Dendritic cell treated with granulocyte-macrophage colony-stimulating factor and Interleukin-4, amounts not matched to agents 40 ng/mL and 50 ng/mL, for 4 days (primary cell): Measurements from ENCODE around the gene LGALS9.
"Not testable (repeated sequence)": the region's sequence is repeated elsewhere in the genome, so short reads cannot be mapped to it uniquely, and the experiment has no call there.

ENCODE experiments used
- H3K27ac Mint-ChIP-seq: one replicate; pipeline ENCODE4 v1.8.0; 2022; ENCODE audit warnings: mild to moderate bottlenecking, mixed read lengths
- H3K27me3 Mint-ChIP-seq: one replicate; pipeline ENCODE4 v1.8.0; 2022; ENCODE audit warnings: mild to moderate bottlenecking, mixed read lengths
- H3K36me3 Mint-ChIP-seq: one replicate; pipeline ENCODE4 v1.8.0; 2022; ENCODE audit warnings: low read depth, mixed read lengths
- H3K4me1 Mint-ChIP-seq: one replicate; pipeline ENCODE4 v1.8.0; 2022; ENCODE audit warnings: low read depth, mixed read lengths
- H3K4me3 Mint-ChIP-seq: one replicate; pipeline ENCODE4 v1.8.0; 2022; ENCODE audit warnings: mild to moderate bottlenecking, moderate library complexity, mixed read lengths
- H3K9me3 Mint-ChIP-seq: one replicate; pipeline ENCODE4 v1.8.0; 2022; ENCODE audit warnings: mixed read lengths
- intact Hi-C: fragments of 100-400 bp; cut with micrococcal nuclease; formaldehyde crosslinking; loops from one replicate; pipeline ENCODE4 v1.15.0; 2022

LGALS9 gene

DNA sequence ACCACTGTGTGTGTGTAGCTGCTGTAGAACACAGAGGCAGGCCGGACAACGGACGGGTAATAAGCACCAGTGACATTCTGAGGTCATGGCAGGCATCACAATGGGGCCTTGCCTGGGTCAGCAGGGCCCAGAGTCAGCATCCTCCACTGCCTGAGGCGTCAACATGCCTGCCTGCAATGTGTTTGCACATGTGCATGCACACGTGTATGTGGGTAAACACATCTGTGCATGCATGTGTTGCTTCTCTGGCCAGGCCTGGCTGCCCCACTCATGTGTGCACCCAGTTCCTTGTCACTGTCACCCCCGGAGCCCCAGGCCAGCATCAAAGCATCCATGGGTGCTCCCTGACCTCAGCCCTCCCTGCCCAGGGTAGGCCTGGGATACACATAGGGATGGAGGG is 43.3 kb downstream of the LGALS9 start:
- Mint-ChIP-seq H3K27me3 (no peaks in the 10 kb centered on the region), H3K9me3 (no peaks in the 10 kb centered on the region), H3K4me1 (no peaks in the 10 kb centered on the region), H3K4me3 (no peak overlapping the region), H3K27ac (no peak overlapping the region), H3K36me3 (no peaks in the 10 kb centered on the region)
- intact Hi-C loops, result no loop called here

GRCh38 chr17:27677191-27677590 is 46.2 kb downstream of the LGALS9 start:
- H3K36me3 Mint-ChIP-seq, result no peaks in the 10 kb centered on the region
- intact Hi-C loops, result no loop called here
- no peak overlapping the region for H3K4me3 Mint-ChIP-seq
- H3K27me3 Mint-ChIP-seq, result peaks cover 2% of the 10 kb centered on the region
- no peaks in the 10 kb centered on the region for H3K4me1 Mint-ChIP-seq
- H3K9me3 Mint-ChIP-seq, result no peaks in the 10 kb centered on the region
- H3K27ac Mint-ChIP-seq, result no peak overlapping the region

- H3K36me3 Mint-ChIP-seq, H3K4me1 Mint-ChIP-seq, intact Hi-C loops, H3K27ac Mint-ChIP-seq, H3K27me3 Mint-ChIP-seq, H3K4me3 Mint-ChIP-seq: not testable (repeated sequence)
- H3K9me3 Mint-ChIP-seq, result peaks cover 44% of the 10 kb centered on the region
These were observed 55.3 kb downstream of the LGALS9 start for GRCh38 chr17:27686322-27686721.

DNA sequence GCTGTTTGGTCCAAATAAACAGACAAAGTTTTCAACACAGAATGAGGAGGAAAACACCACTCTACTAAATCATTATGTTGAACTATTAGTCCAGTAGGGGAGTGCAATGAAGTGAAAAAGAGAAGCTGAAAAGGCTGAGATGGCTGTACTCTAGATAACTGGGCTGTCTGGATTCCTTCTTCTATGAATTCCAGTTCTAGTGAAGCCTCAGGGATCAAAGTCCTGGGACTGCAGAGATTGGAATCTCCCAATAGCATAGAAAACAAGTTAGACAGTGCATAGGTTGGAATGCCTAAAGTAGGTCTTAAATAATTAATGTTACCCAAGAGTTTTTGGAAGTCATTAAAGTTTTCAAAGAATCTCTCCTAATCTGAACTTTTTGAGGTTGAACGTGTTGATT is 59.9 kb downstream of the LGALS9 start:
- H3K4me1 Mint-ChIP-seq, result no peaks in the 10 kb centered on the region
- no peaks in the 10 kb centered on the region for H3K36me3 Mint-ChIP-seq
- peaks cover 48% of the 10 kb centered on the region for H3K9me3 Mint-ChIP-seq
- no peak overlapping the region for H3K27ac Mint-ChIP-seq
- H3K4me3 Mint-ChIP-seq, result no peak overlapping the region
- H3K27me3 Mint-ChIP-seq, result no peaks in the 10 kb centered on the region
- intact Hi-C loops, result no loop called here

DNA sequence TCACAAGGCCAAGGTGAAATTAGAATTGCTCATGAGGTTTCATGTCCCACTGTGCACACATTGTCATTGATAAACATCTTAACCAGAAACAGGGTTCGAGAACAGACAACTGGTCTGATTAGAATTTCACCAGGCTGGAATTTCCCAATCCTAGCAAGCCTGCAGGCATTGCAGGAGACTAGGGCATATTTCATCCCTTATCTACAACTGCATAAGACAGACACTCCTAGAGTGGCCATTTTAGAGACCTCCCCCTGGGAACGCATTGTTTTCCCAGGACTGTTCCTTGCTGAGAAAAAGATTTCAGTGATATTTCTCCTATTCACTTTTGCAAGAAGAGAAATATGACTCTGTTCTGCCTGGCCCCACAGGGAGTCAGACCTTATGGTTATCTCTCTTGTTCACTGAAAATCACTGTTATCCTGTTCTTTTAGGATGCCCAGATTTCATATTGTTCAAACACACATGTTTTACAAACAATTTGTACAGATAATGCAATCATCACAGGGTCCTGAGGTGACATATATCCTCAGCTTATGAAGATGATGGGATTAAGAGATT is 64.3 kb downstream of the LGALS9 start:
- H3K27ac Mint-ChIP-seq, H3K36me3 Mint-ChIP-seq, H3K4me1 Mint-ChIP-seq, H3K4me3 Mint-ChIP-seq, intact Hi-C loops, H3K27me3 Mint-ChIP-seq: not testable (repeated sequence)
- peaks cover 39% of the 10 kb centered on the region for H3K9me3 Mint-ChIP-seq
